Nephron (organoid): ENCODE data around the gene DMXL2.
"Not testable (repeated sequence)": the region's sequence is repeated elsewhere in the genome, so short reads cannot be mapped to it uniquely, and the experiment has no call there.

ENCODE experiments used
- H3K27ac Mint-ChIP-seq, 3 experiments: 2 replicates each; pipeline ENCODE4 v1.8.0; 2020; ENCODE audit warnings: mixed read lengths in 3 of 3, mild to moderate bottlenecking in 2 of 3, moderate library complexity in 1 of 3
- H3K27me3 Mint-ChIP-seq: 2 replicates; pipeline ENCODE4 v1.8.0; 2021; ENCODE audit warnings: low read depth, mild to moderate bottlenecking, moderate library complexity, mixed read lengths
- H3K36me3 Mint-ChIP-seq: 2 replicates; pipeline ENCODE4 v1.8.0; 2020; ENCODE audit warnings: low read depth, mixed read lengths
- H3K4me1 Mint-ChIP-seq: 2 replicates; pipeline ENCODE4 v1.8.0; 2020; ENCODE audit warnings: mixed read lengths
- H3K4me3 Mint-ChIP-seq, 3 experiments: 2 replicates each; pipeline ENCODE4 v1.8.0; 2020; ENCODE audit warnings: mild to moderate bottlenecking in 3 of 3, mixed read lengths in 3 of 3, moderate library complexity in 2 of 3
- H3K9me3 Mint-ChIP-seq: 2 replicates; pipeline ENCODE4 v1.8.0; 2020; ENCODE audit warnings: mixed read lengths
- CTCF ChIP-seq, 3 experiments: fragments of 200-600 bp; sonication (generic); IDR thresholded peaks; one replicate each; pipeline ENCODE4 v1.5.0; 2021; ENCODE audit warnings: antibody characterized with exemption in 3 of 3; ENCODE audit not compliant: unreplicated experiment in 3 of 3

Gene DMXL2

GRCh38 chr15:51576286-51576850 is 46.2 kb downstream of the DMXL2 start:
- Mint-ChIP-seq H3K36me3 (peaks cover 17% of the 10 kb centered on the region), H3K27me3 (no peaks in the 10 kb centered on the region), H3K4me3 (no peak overlapping the region), H3K4me1 (no peaks in the 10 kb centered on the region), H3K27ac (no peak overlapping the region), H3K9me3 (peaks cover 16% of the 10 kb centered on the region)
- TF ChIP-seq CTCF (IDR thresholded peaks at IDR 0.05; ENCODE audit: unreplicated experiment in 3 of 3): no peak

DNA sequence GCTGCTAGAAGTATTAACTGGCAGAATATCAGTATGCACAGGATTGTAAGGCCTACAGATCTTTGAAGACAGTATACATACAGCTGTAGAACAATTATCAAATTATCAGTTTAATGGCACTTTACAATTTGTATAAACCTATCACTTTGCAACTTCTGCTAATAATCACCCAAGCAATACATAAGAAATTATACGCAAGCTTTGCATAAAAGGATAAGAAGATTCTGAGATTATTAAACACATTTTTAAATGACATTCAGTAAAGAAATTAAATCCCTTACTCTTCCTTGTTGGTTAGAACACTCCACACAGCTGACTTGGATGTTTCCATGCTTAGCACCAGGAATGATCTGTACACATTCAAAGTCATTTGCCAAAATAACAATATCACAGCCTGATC is 46.8 kb downstream of the DMXL2 start:
- Mint-ChIP-seq H3K4me1 (no peaks in the 10 kb centered on the region), H3K4me3 (no peak overlapping the region), H3K9me3 (peaks cover 19% of the 10 kb centered on the region), H3K36me3 (peaks cover 17% of the 10 kb centered on the region), H3K27ac (no peak overlapping the region), H3K27me3 (no peaks in the 10 kb centered on the region)
- no peak for TF ChIP-seq CTCF (IDR thresholded peaks at IDR 0.05; ENCODE audit: unreplicated experiment in 3 of 3)

DNA sequence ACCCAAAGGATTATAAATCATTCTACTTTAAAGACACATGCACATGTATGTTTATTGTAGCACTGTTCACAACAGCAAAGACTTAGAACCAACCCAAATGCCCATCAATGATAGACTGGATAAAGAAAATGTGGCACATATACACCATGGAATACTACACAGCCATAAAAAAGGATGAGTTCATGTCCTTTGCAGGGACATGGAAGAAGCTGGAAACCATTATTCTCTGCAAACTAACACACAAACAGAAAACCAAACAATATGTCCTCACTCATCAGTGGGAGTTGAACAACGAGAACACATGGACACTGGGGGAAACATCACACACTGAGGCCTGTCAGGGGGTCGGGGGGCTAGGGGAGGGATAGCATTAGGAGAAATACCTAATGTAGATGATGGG is 49.2 kb downstream of the DMXL2 start:
- peaks cover 23% of the 10 kb centered on the region for H3K9me3 Mint-ChIP-seq
- H3K27ac Mint-ChIP-seq, H3K4me1 Mint-ChIP-seq, H3K27me3 Mint-ChIP-seq, H3K4me3 Mint-ChIP-seq: not testable (repeated sequence)
- peaks cover 22% of the 10 kb centered on the region for H3K36me3 Mint-ChIP-seq

DNA sequence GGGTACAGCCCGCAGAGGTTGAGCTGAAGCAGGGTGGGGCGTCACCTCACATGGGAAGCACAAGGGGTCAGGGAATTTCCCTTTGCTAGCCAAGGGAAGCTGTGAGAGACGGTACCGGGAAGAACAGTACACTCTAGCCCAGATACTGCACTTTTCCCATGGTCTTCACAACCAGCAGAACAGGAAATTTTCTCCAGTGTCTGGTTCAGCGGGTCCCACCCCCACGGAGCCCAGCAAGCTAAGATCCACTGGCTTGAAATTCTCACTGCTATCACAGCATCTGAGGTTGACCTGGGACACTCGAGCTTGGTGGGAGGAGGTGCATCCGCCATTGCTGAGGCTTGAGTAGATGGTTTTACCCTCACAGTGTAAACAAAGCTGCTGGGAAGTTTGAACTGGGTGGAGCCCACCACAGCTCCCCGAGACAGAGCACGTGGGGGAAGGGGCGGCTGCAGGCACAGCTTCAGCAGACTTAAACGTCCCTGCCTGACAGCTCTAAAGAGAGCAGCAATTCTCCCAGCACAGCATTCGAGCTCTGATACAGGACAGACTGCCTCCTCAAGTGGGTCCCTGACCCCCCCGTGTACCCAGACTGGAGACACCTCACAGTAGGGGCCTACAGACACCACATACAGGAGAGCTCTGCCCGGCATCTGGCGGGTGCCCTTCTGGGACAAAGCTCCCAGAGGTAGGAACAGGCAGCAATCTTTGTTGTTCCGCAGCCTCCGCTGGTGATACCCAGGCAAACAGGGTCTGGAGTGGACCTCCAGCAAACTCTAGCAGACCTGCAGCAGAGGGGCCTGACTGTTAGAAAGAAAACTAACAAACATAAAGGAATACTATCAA is 53.4 kb downstream of the DMXL2 start:
- H3K27ac Mint-ChIP-seq, H3K4me3 Mint-ChIP-seq, H3K27me3 Mint-ChIP-seq, H3K4me1 Mint-ChIP-seq: not testable (repeated sequence)
- peaks cover 23% of the 10 kb centered on the region for H3K9me3 Mint-ChIP-seq
- H3K36me3 Mint-ChIP-seq: peaks cover 18% of the 10 kb centered on the region

DNA sequence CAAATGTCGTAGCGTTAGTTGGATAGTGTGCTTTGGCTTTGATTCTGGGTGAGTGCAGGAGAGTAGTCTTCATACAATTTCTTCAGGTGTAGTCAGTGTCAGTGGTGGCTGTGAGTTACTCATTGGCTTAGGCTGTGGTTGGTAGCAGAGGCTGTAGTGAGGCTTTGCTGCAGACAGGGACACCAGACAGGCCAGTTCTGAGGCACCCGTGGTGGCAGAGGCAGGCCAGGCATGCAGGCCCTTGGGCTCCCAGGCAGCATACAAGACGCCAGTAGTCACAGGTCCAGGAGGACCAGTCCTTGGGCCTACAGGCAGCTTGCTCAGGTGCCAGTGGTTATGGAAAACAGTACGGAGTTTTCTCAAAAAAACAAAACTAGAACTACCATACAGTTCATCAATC is 61.3 kb downstream of the DMXL2 start:
- no peaks in the 10 kb centered on the region for H3K36me3 Mint-ChIP-seq
- no peak overlapping the region for H3K4me3 Mint-ChIP-seq
- TF ChIP-seq CTCF (IDR thresholded peaks at IDR 0.05; ENCODE audit: unreplicated experiment in 3 of 3): no peak
- no peaks in the 10 kb centered on the region for H3K27me3 Mint-ChIP-seq
- H3K27ac Mint-ChIP-seq: no peak overlapping the region
- no peaks in the 10 kb centered on the region for H3K9me3 Mint-ChIP-seq
- H3K4me1 Mint-ChIP-seq: no peaks in the 10 kb centered on the region

DNA sequence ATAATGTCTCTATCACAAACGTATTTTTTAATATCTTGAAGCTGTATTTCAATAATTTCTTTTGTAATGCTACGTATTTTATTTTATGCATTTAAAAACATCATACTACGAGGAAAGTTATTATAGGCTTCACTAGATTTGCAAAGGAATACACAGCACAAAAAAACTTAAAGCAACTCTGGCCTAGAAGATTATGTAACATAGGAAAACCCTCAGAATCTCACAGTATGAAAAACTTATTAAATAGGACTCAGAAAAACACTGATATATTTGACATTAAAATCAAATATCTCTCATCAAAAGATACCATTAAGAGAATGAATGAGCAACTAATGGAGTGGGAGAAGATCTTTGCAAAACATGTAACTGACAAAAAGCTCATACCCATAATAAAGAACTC is 63.7 kb downstream of the DMXL2 start:
- no peak overlapping the region for H3K4me3 Mint-ChIP-seq
- H3K4me1 Mint-ChIP-seq: no peaks in the 10 kb centered on the region
- no peaks in the 10 kb centered on the region for H3K27me3 Mint-ChIP-seq
- peaks cover 5% of the 10 kb centered on the region for H3K36me3 Mint-ChIP-seq
- H3K9me3 Mint-ChIP-seq: no peaks in the 10 kb centered on the region
- no peak overlapping the region for H3K27ac Mint-ChIP-seq
- no peak for TF ChIP-seq CTCF (IDR thresholded peaks at IDR 0.05; ENCODE audit: unreplicated experiment in 3 of 3)

DNA sequence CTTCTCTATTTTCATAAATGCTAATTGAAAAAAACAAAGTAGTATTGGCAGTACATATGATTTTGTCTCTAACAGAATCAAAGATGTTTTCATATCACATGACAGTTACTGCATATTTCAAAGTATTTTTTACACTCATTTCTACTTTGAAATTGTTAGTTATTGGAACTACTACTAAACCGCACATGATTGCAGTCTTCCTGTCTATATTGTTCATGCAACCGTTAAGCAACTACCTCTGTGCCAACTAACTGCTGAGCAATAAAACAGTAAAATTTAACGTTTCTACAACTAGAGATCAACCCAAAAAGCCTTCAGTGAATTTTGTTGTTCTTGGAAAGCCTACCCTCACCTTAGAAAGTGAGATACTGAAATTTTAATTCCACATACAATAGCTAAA is 64.2 kb downstream of the DMXL2 start:
- no peaks in the 10 kb centered on the region for H3K4me1 Mint-ChIP-seq
- TF ChIP-seq CTCF (IDR thresholded peaks at IDR 0.05; ENCODE audit: unreplicated experiment in 3 of 3): no peak
- no peak overlapping the region for H3K4me3 Mint-ChIP-seq
- peaks cover 5% of the 10 kb centered on the region for H3K36me3 Mint-ChIP-seq
- H3K27me3 Mint-ChIP-seq: no peaks in the 10 kb centered on the region
- H3K27ac Mint-ChIP-seq: no peak overlapping the region
- no peaks in the 10 kb centered on the region for H3K9me3 Mint-ChIP-seq
